ENCODE measurements around the gene OAS3. TPM values are rescaled to one million over a fixed set of nuclear protein-coding genes. Genes with fewer than 3 reads are reported as not detected.

OAS3 gene
- total RNA-seq = 23.1 and 27.2 TPM in 2 replicates

DNA sequence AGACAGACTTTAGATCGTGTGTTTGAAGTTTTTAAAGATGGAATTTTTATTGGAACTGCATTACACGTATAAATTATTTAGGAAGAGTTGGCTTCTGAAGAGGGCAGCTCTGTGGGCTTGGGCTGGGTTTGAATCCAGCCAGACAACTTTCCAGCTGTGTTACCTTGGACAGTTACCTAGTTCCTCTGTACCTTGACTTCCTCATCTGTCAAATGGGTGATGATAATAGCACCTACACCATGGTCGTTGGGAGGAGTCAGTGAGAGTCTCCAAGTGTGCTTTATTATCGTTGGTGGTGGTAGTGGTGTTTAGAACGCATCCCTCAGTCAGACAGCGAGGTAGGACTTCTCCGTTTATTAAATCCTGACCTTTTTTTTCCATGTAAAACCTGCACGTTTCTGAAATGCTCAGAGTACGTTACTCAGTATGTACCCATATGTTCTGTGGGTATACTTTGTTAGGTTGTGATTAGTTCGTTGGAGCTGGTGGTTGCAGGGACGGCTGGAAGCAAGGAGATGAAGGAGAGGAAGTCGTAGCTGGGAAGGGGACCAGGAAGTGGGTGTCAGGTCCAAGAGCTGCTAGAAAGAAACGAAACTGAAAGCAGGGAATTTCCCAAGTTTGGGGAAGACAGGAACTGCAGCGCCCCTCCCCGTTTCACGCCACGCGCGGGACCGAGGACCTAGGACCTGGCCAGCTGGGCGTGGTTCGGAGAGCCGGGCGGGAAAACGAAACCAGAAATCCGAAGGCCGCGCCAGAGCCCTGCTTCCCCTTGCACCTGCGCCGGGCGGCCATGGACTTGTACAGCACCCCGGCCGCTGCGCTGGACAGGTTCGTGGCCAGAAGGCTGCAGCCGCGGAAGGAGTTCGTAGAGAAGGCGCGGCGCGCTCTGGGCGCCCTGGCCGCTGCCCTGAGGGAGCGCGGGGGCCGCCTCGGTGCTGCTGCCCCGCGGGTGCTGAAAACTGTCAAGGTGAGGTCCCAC is at the start of gene OAS3:
Gene OAS3 (plus strand): TSS at position 734 of the 979 bp plus-strand sequence. CDS start 57 bp downstream, at position 791.
- intact Hi-C loops (cut with micrococcal nuclease) = loop anchor here (1.0 to 2.0 kb wide), 2 partner anchors 11 to 31 kb away; partner anchors contain the start of gene OAS1
- CTCF ChIA-PET = interaction anchor here (1.8 kb wide), 1 partner anchor 37 kb away, joined by 10 read pairs; no protein-coding TSS in a partner anchor
- peak within 1 kb of the TSS; percentile 89 for H3K4me3 Mint-ChIP-seq
- DNase-seq = peak; percentile 55
- TF ChIP-seq CTCF (IDR thresholded peaks at IDR 0.05) = no peak
- POLR2A ChIA-PET = interaction anchor here (0.5 to 2.2 kb wide), 4 partner anchors 12 to 64 kb away, joined by 3 to 16 read pairs (median 10); partner anchors contain the start of genes OAS1 and OAS2
- H3K36me3 Mint-ChIP-seq (ENCODE audit: low read depth) = peaks cover 2% of the 10 kb centered on the region
- H3K27me3 Mint-ChIP-seq = no peaks in the 10 kb centered on the region
- peaks cover 28% of the 10 kb centered on the region for H3K4me1 Mint-ChIP-seq
- H3K27ac Mint-ChIP-seq = peak within 1 kb of the TSS; percentile 82
- H3K9me3 Mint-ChIP-seq = no peaks in the 10 kb centered on the region
- peak; percentile 74 for ATAC-seq (ENCODE audit: low read depth)

DNA sequence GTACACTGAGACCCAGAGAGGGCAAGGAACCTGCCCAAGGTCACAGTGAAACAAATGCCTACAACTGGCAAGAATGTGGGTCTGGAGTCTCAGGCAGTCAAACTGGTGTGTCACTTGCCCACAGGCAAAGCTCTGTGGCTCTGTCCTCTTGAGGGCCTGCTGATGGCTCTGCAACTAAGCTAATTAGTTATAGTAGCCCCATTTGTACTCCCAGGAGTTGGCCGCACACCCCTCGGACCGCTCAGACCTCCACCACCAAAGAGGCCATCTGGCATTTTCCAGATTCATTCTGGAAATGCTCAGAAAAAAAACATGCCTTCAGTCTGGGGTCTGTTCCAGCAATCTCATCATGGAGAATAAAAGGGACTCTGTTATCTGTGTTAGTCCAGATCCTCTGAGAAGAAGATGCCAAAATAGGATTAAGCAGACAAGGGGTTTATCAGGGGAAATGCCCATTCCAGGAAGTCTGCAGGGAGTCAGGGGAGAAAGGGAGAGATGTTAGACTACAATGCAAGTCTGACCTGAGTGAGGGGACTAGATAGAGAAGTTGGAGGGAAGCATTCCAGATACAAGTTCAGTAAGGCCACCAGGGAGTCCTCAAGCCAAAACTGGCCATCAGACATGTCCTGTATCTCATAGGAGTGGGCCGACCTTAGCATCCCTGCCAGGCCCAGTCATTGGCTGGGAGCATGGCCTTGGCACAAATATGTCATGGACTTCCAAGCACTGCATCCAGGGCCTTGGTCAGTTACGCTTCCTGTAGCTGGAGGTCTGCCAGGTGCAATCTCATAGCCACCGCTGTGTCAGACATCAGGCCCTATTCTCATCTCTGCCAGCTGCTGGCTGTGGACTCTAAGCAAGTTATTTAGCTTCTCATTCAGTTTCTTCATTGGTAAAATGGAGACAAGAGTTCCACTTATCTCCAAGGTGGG is 46.9 kb upstream of the OAS3 start:
- no peak for TF ChIP-seq CTCF (IDR thresholded peaks at IDR 0.05)
- Mint-ChIP-seq H3K36me3 (ENCODE audit: low read depth) (no peaks in the 10 kb centered on the region), H3K4me1 (peaks cover 6% of the 10 kb centered on the region), H3K27me3 (peaks cover 9% of the 10 kb centered on the region), H3K9me3 (no peaks in the 10 kb centered on the region), H3K4me3 (no peak overlapping the region), H3K27ac (no peak overlapping the region)
- CTCF ChIA-PET = no interaction called here
- intact Hi-C loops (cut with micrococcal nuclease) = no loop called here
- no peak for ATAC-seq (ENCODE audit: low read depth)
- POLR2A ChIA-PET = no interaction called here
- no peak for DNase-seq

- H3K4me3 Mint-ChIP-seq = no peak overlapping the region
- H3K27ac Mint-ChIP-seq = no peak overlapping the region
- ATAC-seq (ENCODE audit: low read depth) = no peak
- H3K36me3 Mint-ChIP-seq (ENCODE audit: low read depth) = no peaks in the 10 kb centered on the region
- no peak for DNase-seq
- ChIA-PET CTCF (no interaction called here), POLR2A (no interaction called here)
- no peaks in the 10 kb centered on the region for H3K9me3 Mint-ChIP-seq
- intact Hi-C loops (cut with micrococcal nuclease) = no loop called here
- peaks cover 6% of the 10 kb centered on the region for H3K4me1 Mint-ChIP-seq
- TF ChIP-seq CTCF (IDR thresholded peaks at IDR 0.05) = no peak
- H3K27me3 Mint-ChIP-seq = peaks cover 4% of the 10 kb centered on the region
Observed at GRCh38 chr12:112892856-112893255, 45.4 kb upstream of the OAS3 start.

DNA sequence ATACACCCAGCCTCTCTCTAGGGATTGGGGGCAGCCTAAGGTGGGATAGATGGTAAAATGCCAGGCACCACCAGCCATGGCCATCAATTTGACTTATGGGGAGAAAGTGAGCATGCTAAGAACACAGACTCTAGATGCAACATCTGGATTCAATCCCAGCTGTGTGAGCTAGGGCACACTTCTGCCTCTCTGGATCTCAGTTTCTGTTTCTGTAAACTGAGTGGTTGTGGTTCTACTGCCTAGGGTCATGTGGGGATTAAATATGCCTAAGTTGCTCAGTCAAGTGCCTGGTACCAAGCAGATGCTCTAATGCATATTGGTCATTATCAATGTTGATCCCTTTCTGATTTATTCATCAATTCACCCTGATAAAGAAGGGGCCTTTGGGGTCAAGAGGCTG is 44.1 kb upstream of the OAS3 start:
- H3K27me3 Mint-ChIP-seq = peaks cover 4% of the 10 kb centered on the region
- CTCF ChIA-PET = no interaction called here
- no peak for ATAC-seq (ENCODE audit: low read depth)

More for the DNA sequence above, 44.1 kb upstream of the OAS3 start:
- Mint-ChIP-seq H3K4me3 (no peak overlapping the region), H3K36me3 (ENCODE audit: low read depth) (no peaks in the 10 kb centered on the region), H3K9me3 (no peaks in the 10 kb centered on the region), H3K4me1 (peaks cover 6% of the 10 kb centered on the region), H3K27ac (no peak overlapping the region)
- intact Hi-C loops (cut with micrococcal nuclease) = no loop called here
- no peak for DNase-seq
- TF ChIP-seq CTCF (IDR thresholded peaks at IDR 0.05) = no peak
- POLR2A ChIA-PET = no interaction called here

Measured in activated B cell treated with CpG ODN at 0.5 μM for 24 hours (primary cell).